ACC112 (cell line): Measurements from ENCODE around the gene RASAL1.

Source experiments
- H2AFZ ChIP-seq: fragments of 200-600 bp; sonication (generic); one replicate; pipeline ENCODE4 v1.6.0; 2017; ENCODE audit warnings: antibody characterized with exemption, low read length; ENCODE audit not compliant: unreplicated experiment
- H3K27ac ChIP-seq: fragments of 200-600 bp; sonication (generic); 2 replicates; pipeline ENCODE4 v1.5.1; 2014; ENCODE audit warnings: low read depth, mild to moderate bottlenecking, antibody characterized with exemption, low read length, moderate library complexity
- H3K27me3 ChIP-seq: fragments of 200-600 bp; sonication (generic); 2 replicates; pipeline ENCODE4 v1.6.1; 2014; ENCODE audit warnings: mild to moderate bottlenecking, antibody characterized with exemption, low read length, moderate library complexity, mixed read lengths; ENCODE audit not compliant: insufficient read depth
- H3K36me3 ChIP-seq: fragments of 200-600 bp; sonication (generic); 2 replicates; pipeline ENCODE4 v1.6.1; 2016; ENCODE audit warnings: mild to moderate bottlenecking, antibody characterized with exemption, low read length, moderate library complexity, mixed read lengths; ENCODE audit not compliant: insufficient read depth
- H3K4me1 ChIP-seq: fragments of 200-600 bp; sonication (generic); one replicate; pipeline ENCODE4 v1.6.1; 2016; ENCODE audit warnings: low read length, mixed read lengths; ENCODE audit not compliant: insufficient read depth, unreplicated experiment, control insufficient read depth
- H3K4me3 ChIP-seq: fragments of 200-600 bp; sonication (generic); 2 replicates; pipeline ENCODE4 v1.5.1; 2014; ENCODE audit warnings: mild to moderate bottlenecking, low read depth, low read length
- H3K79me2 ChIP-seq: fragments of 200-600 bp; sonication (generic); one replicate; pipeline ENCODE4 v1.6.0; 2016; ENCODE audit warnings: low read length; ENCODE audit not compliant: control insufficient read depth, unreplicated experiment, insufficient read depth

Gene RASAL1

GRCh38 chr12:113062502-113063395 lies 72.8 kb downstream of the RASAL1 start:
- Histone ChIP-seq H3K27ac (no peak overlapping the region), H2AFZ (no peak overlapping the region)

DNA sequence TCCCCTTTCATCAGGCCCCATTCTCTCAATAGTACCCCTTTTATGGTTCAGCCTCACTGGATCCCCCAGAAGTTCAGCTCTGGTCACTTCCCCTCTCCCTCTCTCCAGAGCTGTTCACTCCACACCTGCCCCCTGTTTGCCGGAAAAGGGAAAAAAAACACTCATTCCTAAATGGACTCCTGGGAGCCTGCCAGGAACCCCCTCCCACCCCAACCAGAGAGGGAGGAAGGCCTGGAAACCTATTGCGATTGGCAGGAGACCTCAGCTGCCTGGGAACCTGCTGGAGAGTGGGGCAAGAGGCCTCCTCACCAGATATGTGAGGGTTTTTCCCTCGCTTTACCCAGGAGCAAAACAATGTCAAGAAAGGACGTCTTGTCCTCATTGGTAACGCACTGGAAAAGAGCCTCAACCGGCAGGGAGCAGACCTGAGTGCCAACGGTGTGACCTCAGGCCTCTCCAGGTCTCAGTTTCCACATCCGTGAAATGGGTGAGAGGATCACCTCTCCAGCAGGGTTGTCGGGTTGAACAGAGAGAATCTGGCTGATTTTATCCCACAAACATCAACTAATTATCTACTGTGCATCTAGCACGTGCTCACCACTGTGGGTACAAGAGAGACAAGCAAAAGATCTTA lies 74.4 kb downstream of the RASAL1 start:
- Histone ChIP-seq H3K27me3 (peaks cover 73% of the 10 kb centered on the region), H3K79me2 (no peaks in the 10 kb centered on the region)

More at GRCh38 chr12:113062502-113063395, 72.8 kb downstream of the RASAL1 start:
- Histone ChIP-seq H3K4me3 (no peak overlapping the region), H3K4me1 (no peaks in the 10 kb centered on the region), H3K27me3 (peaks cover 63% of the 10 kb centered on the region), H3K36me3 (no peaks in the 10 kb centered on the region), H3K79me2 (no peaks in the 10 kb centered on the region)

GRCh38 chr12:113060336-113060960 lies 75.1 kb downstream of the RASAL1 start:
- no peaks in the 10 kb centered on the region for H3K79me2 ChIP-seq
- peaks cover 80% of the 10 kb centered on the region for H3K27me3 ChIP-seq
- H3K4me1 ChIP-seq, result peaks cover 5% of the 10 kb centered on the region
- H3K27ac ChIP-seq, result no peak overlapping the region
- H3K4me3 ChIP-seq, result no peak overlapping the region
- no peak overlapping the region for H2AFZ ChIP-seq
- H3K36me3 ChIP-seq, result no peaks in the 10 kb centered on the region

More for the DNA sequence above, 74.4 kb downstream of the RASAL1 start:
- Histone ChIP-seq H3K27ac (no peak overlapping the region), H3K36me3 (no peaks in the 10 kb centered on the region), H3K4me3 (no peak overlapping the region), H2AFZ (no peak overlapping the region), H3K4me1 (peaks cover 5% of the 10 kb centered on the region)

- Histone ChIP-seq H3K79me2 (no peaks in the 10 kb centered on the region), H3K36me3 (no peaks in the 10 kb centered on the region), H3K27ac (no peak overlapping the region), H2AFZ (no peak overlapping the region), H3K27me3 (peaks cover 85% of the 10 kb centered on the region), H3K4me3 (no peak overlapping the region), H3K4me1 (peaks cover 5% of the 10 kb centered on the region)
Observed at GRCh38 chr12:113059071-113059595, 76.4 kb downstream of the RASAL1 start.

GRCh38 chr12:113058553-113058952 lies 77.0 kb downstream of the RASAL1 start:
- H2AFZ ChIP-seq, result no peak overlapping the region
- peaks cover 5% of the 10 kb centered on the region for H3K4me1 ChIP-seq
- H3K36me3 ChIP-seq, result no peaks in the 10 kb centered on the region
- no peak overlapping the region for H3K27ac ChIP-seq
- H3K4me3 ChIP-seq, result no peak overlapping the region
- no peaks in the 10 kb centered on the region for H3K79me2 ChIP-seq
- H3K27me3 ChIP-seq, result peaks cover 85% of the 10 kb centered on the region

GRCh38 chr12:113057565-113058485 lies 77.7 kb downstream of the RASAL1 start:
- peaks cover 5% of the 10 kb centered on the region for H3K4me1 ChIP-seq
- H3K36me3 ChIP-seq, result no peaks in the 10 kb centered on the region
- no peak overlapping the region for H3K4me3 ChIP-seq
- H3K79me2 ChIP-seq, result no peaks in the 10 kb centered on the region
- H3K27ac ChIP-seq, result no peak overlapping the region
- H2AFZ ChIP-seq, result no peak overlapping the region
- peaks cover 85% of the 10 kb centered on the region for H3K27me3 ChIP-seq

- Histone ChIP-seq H3K27ac (no peak within 1 kb of the TSS), H3K4me1 (peaks cover 5% of the 10 kb centered on the region), H3K27me3 (peaks cover 86% of the 10 kb centered on the region), H3K4me3 (peak within 1 kb of the TSS; percentile 68), H3K36me3 (no peaks in the 10 kb centered on the region), H2AFZ (no peak within 1 kb of the TSS), H3K79me2 (no peaks in the 10 kb centered on the region)
Observed at GRCh38 chr12:113056631-113057488, 78.7 kb downstream of the RASAL1 start, which contains the start of gene DTX1. Gene DTX1, plus strand, starts transcription at chr12:113056730. Its CDS starts 1,463 bp downstream, at chr12:113058193.

DNA sequence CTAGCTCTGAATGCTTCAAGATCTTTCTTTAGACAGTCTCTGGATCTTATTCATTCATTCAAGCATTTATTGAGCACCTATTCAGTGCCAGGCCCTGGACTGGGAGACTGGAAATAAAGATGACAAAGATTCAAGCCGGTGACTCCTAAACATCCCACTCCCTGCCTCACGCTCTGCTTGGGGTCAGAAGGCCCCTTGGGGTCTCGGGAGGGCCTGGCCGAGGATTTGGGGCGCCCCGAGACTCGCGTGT lies 79.3 kb downstream of the RASAL1 start:
- Histone ChIP-seq H3K27ac (no peak overlapping the region), H3K36me3 (no peaks in the 10 kb centered on the region), H3K27me3 (peaks cover 88% of the 10 kb centered on the region), H3K79me2 (no peaks in the 10 kb centered on the region), H2AFZ (no peak overlapping the region), H3K4me1 (peaks cover 5% of the 10 kb centered on the region), H3K4me3 (peak overlapping the region; percentile 68)

DNA sequence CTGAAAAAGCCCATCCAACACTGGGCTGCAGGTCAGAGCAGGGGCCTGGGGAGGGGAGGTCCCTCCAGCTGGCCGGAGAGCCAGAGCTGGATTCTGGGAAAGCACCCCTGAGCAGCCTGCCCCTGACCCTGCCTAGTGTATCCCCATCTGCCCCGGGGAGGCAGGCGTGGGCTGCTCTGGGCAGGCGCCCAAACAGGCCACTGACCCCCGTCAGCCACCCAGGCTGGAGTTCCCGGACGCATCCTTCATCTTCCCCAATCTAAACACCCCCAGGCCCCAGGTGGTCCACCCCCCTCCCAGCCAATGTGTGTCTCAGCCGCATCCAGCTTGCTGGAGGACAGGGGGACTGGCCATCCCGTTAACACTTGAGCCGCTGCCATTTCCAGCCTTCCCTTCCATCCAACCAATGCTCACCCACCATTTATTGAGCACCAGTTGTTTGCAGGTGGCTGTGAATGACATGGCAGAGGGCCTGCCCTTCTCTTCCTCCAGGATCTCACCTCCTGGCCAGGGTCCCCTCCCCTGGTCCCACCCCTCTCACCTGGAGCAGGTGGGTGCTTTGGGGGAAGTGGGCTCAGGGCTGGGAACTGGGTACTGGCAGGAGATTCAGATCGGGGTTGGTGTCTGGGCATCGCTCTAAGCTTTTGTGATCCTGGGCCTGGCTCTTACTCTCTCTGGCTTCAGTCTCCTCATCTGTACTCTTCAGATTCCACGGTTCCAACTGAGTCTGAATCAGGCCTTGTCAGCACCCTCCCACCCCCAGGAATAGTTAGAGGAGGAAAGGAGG lies 79.8 kb downstream of the RASAL1 start:
- H3K27me3 ChIP-seq, result peaks cover 87% of the 10 kb centered on the region
- no peaks in the 10 kb centered on the region for H3K36me3 ChIP-seq
- H3K79me2 ChIP-seq, result no peaks in the 10 kb centered on the region
- no peak overlapping the region for H3K27ac ChIP-seq
- H3K4me3 ChIP-seq, result no peak overlapping the region
- no peak overlapping the region for H2AFZ ChIP-seq
- peaks cover 5% of the 10 kb centered on the region for H3K4me1 ChIP-seq
